ENCODE results near the gene STAT3.

The STAT3 gene

DNA sequence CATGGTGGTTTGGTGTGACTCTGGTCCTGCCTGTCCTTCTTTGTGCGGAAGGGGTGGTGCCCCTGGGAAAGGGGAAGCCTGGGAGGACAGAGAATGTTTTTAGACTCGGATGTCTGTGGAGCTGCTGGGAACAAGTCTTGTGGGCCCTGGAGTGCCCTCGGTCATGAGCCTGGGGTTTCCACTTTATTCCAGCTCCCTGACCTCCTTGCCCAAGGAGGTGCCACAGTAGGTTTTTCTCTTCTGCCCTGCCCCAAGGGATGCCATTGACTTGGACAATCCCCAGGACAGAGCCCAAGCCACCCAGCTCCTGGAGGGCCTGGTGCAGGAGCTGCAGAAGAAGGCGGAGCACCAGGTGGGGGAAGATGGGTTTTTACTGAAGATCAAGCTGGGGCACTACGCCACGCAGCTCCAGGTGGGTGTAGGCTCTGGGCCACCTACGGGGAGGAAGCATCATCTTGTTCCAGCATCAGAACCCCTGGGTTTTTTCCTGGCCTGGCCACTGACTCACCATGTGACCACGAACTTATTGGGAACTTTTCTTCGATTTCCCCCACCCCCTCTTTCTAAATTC is 98.5 kb downstream of the STAT3 start:
- in situ Hi-C loops (cut with MboI; ENCODE audit: low pct_unique_long_range_greater_than_20kb, low sequenced_read_pairs): no loop called here
- peak; percentile 78 for DNase-seq

DNA sequence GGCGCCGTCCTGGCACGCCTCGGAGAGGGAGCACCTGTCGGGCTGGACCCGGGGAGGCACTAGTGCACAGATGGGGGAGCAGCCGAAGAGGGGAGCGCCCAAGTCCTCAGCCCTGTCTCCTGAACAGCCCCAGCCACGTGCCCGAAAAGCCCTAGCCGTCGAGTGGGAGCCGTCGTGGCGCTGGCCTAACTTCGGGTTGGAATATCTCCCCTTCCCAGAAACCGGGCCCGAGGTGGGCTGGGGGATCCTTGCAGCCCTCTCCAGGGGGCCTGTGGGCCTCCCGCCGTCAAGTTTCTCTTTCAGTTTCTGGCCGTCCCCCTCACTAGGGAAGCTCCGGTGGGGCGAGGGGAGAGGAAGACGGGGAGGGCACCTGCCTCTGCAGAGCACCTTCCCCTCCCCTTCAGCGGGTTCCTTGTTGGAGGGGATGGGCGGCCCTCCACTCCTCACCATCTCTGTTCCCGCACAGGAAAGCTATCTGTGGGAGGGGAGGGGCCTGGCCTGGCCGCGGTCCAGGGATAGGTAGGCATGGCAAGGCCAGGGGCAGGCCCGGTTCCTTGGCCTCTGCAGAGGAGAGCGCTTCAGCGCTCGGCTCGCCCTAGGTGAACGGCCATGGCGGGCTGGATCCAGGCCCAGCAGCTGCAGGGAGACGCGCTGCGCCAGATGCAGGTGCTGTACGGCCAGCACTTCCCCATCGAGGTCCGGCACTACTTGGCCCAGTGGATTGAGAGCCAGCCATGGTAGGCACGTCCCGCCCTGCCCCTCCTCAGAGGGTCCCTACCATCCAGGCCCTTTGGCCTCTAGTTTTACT is 99.2 kb downstream of the STAT3 start:
- in situ Hi-C loops (cut with MboI; ENCODE audit: low pct_unique_long_range_greater_than_20kb, low sequenced_read_pairs): no loop called here
- peak; percentile 70 for DNase-seq

DNA sequence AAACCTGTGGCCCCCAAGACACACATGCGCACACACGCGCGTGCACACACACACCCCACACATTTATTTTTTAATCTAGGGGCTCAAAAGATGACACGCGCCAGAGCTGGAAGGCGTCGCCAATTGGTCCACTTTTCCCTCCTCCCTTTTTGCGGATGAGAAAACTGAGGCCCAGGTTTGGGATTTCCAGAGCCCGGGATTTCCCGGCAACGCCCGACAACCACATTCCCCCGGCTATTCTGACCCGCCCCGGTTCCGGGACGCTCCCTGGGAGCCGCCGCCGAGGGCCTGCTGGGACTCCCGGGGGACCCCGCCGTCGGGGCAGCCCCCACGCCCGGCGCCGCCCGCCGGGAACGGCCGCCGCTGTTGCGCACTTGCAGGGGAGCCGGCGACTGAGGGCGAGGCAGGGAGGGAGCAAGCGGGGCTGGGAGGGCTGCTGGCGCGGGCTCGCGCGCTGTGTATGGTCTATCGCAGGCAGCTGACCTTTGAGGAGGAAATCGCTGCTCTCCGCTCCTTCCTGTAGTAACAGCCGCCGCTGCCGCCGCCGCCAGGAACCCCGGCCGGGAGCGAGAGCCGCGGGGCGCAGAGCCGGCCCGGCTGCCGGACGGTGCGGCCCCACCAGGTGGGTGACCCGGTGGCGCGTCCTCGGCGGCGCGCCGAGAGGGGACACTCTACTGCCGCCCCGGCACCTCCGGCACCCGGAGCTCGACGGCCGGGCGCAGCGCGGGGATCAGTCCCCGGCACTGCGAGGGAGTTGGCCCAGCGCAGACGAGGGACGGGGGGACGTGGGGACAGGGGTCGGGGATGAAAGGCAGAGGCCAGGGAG is 100.1 kb downstream of the STAT3 start, which contains the start of gene STAT5A:
STAT5A (plus strand) TSS at position 522 of the 826 bp plus-strand sequence. CDS start 914 bp downstream, outside the sequence.
- peak; percentile 84 for DNase-seq
- in situ Hi-C loops (cut with MboI; ENCODE audit: low pct_unique_long_range_greater_than_20kb, low sequenced_read_pairs): no loop called here

DNA sequence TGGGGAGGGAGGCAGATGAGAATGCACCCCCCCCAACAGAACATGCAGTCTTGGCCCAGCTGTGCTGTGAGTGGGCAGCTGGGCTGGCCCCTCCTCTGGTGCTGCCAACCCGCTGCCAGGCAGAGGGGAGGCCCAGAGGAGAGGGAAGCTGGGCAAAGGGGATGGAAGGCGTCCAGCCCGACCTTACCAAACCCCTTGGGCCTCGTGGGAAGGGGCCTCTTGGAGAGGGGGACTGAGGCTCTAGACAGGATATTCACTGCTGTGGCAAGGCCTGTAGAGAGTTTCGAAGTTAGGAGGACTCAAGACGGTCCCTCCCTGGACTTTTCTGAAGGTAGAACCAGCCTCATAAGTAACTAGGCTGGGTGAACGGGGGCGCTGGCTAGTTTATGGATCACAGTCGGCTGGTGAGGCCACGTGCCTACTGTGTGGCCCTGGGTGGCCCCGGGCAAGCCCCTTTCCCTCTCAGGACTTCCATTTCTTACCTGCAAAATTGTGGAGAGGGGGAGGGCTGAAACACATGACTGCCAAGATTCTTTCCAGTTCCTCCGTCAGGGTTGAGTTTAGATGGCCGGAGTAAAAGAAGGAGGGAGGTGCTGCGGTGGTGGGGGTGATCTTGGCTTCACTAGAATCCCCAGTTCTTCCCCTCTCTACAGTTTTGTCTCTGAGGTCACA is 100.8 kb downstream of the STAT3 start:
- in situ Hi-C loops (cut with MboI; ENCODE audit: low pct_unique_long_range_greater_than_20kb, low sequenced_read_pairs): no loop called here
- peak; percentile 54 for DNase-seq

DNA sequence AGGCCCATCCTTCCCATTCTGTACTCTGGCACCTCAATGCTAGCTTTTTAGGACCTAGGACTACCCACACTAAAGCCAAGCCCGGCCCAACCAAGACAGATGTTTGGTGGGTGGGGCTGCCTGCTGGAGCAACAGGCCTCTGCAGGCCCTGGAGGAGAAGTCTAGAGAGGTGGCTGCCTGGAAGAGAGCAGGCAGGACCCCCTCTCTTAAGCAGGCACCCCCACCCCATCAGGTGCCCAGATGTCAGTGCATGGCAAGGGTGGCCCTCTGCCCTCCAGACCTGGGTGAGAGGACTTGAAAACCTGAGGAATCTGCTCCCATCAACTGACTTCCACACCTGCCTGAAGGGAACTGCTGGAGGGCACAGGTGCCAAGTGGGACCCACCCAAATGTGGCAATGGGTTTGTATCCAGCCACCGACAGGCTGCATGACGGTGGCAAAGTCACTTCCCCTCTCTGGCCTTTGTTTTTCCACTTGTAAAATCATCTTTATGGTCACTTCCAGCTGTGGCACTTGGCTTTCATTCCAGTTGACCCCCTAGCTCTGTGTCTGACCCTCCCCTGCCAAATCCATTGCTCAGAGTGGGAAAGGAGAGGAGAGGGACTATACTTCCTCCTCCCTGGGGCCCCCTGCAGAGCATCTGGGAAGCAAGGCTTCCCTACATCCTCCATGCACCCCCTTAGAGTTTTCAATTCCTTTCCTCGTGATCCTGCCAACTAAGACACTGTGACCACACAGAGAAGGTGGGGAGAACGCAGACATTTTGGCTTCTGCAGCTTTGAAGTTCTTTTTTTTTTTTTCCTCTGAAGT is 101.6 kb downstream of the STAT3 start:
- no peak for DNase-seq
- in situ Hi-C loops (cut with MboI; ENCODE audit: low pct_unique_long_range_greater_than_20kb, low sequenced_read_pairs): no loop called here

DNA sequence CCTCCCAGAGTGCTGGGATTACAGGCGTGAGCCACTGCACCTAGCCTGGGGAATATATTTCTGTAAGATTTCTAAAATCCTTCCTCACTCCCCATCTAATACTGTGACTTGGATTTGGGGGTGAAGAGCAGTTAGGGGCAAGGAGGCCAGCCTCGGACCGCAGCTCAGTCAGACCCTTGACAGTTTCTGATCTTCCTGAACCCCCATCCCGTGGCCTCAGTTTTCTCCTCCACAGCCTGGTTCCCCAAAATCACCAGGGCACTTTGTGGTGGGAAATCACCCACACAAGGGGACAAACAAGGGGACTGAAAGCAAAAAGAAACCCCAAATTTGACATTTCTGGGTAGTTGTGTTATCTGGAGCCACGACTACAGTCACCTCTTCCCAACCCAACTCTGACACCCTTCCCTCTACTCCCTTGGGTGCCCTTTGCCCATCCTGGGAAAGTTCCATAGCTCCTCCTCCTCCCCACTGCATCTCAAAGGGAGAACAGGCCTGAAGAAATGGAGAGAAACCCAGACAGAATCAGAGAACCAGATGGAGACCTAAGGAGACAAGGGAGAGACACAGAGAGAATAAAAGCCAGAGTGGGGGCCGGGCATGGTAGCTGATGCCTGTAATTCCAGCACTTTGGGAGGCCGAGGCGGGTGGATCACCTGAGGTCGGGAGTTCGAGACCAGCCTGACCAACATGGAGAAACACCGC is 102.7 kb downstream of the STAT3 start:
- in situ Hi-C loops (cut with MboI; ENCODE audit: low pct_unique_long_range_greater_than_20kb, low sequenced_read_pairs): no loop called here
- DNase-seq: no peak

DNA sequence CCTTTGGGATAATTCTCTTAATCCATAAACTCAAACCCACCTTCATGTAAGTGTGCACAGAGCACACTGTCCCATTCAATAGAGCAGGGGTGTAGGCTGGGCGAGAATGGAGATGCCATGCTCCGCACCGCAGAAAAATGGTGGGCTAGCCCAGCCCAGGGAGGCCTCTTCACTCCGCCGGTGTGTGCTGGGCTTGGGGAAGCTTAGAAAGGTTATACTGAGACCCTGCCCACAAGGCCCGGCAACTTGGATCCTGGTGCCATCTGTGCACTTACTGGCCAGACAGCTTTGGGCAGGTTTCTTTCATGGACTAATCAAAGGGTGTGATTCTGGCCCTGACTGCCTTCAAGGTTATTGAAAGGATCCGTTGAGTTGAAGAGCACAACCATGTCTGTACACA is 103.7 kb downstream of the STAT3 start:
- in situ Hi-C loops (cut with MboI; ENCODE audit: low pct_unique_long_range_greater_than_20kb, low sequenced_read_pairs): no loop called here
- DNase-seq: no peak

DNA sequence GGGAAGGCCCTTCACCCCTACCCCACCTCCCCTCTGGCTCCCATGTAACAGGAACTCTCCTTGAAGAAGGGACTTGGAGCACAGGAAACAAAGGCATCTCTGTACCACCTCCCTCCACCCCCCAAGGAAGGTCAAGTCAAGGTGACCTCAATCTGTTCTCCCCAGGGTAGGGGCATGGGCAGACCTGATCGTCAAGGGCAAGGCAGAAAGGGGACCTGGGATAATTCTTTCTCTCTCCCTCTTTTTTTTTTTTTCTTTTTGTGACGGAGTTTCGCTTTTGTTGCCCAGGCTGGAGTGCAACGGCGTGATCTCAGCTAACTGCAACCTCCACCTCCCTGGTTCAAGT is 104.2 kb downstream of the STAT3 start:
- DNase-seq: no peak
- in situ Hi-C loops (cut with MboI; ENCODE audit: low pct_unique_long_range_greater_than_20kb, low sequenced_read_pairs): no loop called here

DNA sequence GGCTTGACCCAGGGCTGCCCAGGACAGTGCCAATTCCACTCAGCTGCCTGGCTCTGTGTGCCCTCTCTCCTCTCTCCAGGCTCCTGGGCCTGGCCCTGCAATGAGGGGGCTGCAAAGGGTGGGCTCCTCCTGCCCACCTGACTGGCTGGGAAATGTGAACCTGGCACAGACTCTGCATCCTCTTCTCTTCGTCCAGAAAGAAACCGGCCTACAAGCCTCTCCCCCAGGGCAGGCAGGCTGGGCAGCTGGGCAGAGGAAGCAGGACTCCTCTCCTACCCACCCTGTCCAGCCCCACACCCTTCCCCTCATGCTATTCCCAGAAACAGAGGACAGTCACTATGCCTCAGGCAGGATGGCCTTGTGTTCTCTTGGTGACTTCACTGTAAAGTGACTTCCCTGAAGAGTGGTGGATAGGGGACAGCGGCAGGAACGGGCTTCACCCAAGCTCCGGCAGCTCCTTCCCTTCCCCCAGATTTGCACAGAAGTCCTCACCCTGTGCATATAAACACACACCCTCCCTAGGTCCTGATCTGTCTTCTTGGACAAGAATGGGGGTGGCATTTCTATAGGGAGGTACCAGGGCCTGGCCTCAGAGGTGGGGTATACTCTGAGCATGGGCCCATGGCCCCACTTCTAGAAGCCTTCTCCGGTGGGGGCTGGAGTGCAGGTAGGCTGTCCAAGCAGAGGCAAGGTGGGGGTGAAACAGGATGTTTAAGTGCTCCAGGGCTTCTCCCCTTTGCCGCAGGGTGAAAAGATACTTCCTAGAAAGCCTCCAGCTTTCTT is 104.8 kb downstream of the STAT3 start:
- DNase-seq: no peak
- in situ Hi-C loops (cut with MboI; ENCODE audit: low pct_unique_long_range_greater_than_20kb, low sequenced_read_pairs): no loop called here

DNA sequence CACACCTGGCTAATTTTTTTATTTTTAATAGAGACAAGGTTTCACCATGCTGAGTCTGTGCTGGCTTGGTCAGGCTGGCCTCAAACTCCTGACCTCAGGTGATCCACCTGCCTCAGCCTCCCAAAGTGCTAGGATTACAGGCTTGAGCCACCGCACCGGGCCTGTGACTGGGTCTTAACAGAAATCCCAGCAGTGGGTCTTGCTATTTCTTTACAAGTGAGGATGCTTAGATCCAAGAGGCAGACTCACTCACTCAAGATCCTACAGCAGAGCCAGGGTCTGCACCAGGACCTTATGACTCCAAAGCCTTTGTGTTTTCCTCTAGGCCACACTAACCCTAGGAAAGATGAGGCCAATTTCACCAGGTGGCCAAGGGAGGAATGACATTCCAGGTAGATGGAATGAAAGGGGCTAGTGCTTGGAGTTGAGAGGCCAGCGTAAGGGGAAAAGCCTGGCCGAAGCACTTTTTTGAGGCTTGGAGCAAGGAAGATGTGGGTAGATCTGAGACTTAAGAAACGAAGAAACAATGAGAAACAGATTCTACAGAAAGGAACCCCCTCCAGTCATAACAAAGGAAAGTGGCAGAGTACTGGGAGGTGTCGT is 105.7 kb downstream of the STAT3 start:
- in situ Hi-C loops (cut with MboI; ENCODE audit: low pct_unique_long_range_greater_than_20kb, low sequenced_read_pairs): no loop called here
- DNase-seq: no peak

DNA sequence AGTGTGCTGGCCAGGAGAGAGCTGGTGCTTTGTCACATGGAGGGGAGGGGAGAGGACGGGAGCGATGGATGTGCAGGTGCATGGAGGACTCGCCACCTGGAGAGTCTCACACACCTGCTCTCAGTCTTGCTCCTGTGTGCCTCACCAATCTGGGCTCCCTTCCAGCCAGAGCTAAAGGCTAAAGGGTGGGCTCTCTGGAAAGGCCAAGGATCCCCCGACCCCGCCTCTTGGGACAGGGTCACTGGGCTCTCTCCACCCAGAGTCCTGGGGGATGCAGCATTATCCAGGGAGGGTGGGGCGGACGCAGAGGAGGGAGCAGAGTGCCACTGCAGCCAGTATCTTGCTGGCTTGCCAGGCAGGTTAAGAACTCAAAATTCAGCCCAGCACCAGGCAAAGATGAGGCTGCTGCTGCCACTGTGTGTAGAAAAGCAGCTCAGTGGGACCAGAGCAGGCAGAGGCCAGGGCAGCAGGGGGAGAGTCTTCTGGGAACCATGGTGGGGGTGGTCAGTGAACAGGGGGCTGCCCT is 106.6 kb downstream of the STAT3 start:
- no peak for DNase-seq
- in situ Hi-C loops (cut with MboI; ENCODE audit: low pct_unique_long_range_greater_than_20kb, low sequenced_read_pairs): no loop called here

DNA sequence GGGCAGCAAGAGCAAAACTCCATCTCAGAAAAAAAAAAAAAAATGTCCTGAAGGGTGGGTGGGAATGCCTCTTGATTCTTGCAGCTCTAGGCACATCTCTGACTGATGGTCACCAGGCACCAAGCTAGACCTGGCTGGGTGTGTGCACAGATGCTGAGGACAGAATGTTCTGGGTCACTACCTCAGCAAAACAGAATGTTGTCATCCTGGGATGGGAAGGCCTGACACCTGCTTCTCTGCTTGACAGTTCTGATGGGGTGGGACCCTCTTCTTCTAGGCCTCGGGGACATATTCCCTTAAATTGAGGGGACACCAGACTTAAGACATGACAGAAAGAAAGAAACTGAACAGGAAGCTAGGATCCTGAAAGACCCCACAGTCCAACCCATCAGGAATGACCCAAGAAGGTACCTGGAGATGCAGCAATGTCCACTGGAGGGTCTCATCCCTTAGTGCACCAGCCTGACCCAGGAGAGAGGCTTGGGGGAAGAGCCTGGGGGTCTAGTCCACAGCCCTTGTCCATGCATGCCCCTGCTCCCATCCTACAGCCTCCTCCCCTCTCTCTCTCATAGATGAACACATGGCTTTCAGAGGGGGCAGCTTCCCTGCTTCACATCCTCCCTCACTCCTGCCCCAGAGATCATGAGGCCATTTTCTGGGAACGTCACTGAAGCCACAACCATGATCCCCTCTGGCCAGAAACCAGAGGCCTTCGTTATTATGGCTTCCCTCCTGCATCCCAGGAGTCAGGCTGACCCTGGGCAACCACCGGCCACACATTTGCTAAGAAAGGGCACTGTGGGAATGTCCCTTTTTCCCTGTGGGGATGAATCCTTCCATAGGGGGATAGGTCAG is 108.2 kb downstream of the STAT3 start:
- DNase-seq: no peak
- in situ Hi-C loops (cut with MboI; ENCODE audit: low pct_unique_long_range_greater_than_20kb, low sequenced_read_pairs): no loop called here

DNA sequence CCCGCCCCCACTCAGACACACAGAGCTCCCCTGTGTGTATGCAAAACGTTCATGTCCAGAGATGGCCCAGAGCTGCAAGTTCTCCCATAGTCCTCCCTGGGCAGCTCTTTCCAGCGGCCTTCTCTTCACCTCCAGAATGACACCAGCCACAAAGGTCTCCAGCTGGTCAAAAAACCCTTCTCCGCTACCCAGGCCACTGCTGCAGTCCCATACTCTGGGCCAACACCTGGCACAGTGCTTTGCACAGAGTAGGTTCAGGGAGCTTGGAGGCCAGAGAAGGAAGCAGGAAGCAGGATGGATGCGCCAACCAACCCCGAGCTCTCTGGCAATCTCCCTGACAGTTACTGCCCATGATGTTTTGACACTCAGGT is 110.9 kb downstream of the STAT3 start:
- in situ Hi-C loops (cut with MboI; ENCODE audit: low pct_unique_long_range_greater_than_20kb, low sequenced_read_pairs): no loop called here
- peak; percentile 42 for DNase-seq

DNA sequence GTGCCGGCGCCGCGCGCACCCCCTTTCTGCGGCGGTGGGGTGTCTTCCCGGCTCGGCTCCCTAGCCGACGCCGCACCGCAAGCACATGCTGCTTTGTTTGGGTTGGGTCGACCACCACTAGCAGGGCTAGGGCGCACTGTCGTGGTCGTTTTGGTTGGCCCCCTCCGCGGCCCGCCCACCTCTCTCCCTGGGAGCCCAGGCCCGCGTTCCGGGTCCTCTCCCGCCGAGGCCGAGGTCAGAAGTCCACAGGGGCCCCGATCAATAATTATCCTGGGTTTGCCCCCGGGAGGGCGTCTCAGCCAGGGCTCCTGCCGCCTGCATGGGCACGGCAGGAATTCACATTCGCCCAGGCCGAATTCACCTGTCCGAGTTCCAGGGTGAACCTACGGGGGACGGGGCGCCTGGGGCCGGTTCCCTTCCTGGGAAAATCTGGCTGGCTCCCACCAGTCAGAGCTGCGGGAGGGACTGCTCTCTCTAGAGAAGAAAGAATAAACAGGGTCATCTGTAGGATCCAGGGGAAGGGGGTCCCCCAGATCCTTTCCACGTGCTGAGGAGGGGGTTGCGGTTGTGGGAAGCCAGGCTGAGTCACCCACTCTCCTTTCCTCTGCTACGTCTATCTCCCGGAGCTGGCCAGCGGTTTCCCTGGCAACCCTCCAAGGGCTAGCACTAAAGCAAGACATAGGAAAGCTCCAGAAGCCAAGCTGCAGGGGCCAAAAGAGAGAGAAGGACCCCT is 111.5 kb downstream of the STAT3 start:
- peak; percentile 65 for DNase-seq
- in situ Hi-C loops (cut with MboI; ENCODE audit: low pct_unique_long_range_greater_than_20kb, low sequenced_read_pairs): no loop called here

DNA sequence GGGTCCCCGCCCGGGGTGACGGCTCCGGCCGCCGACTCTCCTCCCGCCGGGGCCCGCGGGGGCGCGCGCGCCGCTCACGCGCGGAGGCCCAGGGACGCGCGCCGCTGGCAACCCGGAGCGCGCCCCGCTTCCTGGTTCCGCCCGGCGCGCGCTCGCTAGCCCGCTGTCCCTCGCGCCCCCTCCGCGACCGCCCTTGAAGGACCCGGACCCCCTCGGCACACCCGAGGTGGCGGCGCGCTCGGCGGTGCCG is 112.0 kb downstream of the STAT3 start, which contains the start of gene STAT5B:
STAT5B (minus strand) TSS at position 33 of the 250 bp plus-strand sequence. CDS start 44,264 bp downstream, outside the sequence.
- in situ Hi-C loops (cut with MboI; ENCODE audit: low pct_unique_long_range_greater_than_20kb, low sequenced_read_pairs): no loop called here
- peak; percentile 47 for DNase-seq

Measured in KBM-7 (cell line).